Activated T-helper 1 cell treated with Interleukin-2 at 50 U/mL for 16 hours (primary cell): ENCODE results near the gene ZDHHC8.

Experiments used
- DNase-seq: peaks from one replicate; pipeline ENCODE4 v3.0.0-alpha.2; 2020; ENCODE audit warnings: low read depth

Gene ZDHHC8

GRCh38 chr22:20193761-20194494 is 62.3 kb downstream of the ZDHHC8 start:
- no peak for DNase-seq

- DNase-seq = no peak
Measured at GRCh38 chr22:20194681-20195593, 63.3 kb downstream of the ZDHHC8 start.

GRCh38 chr22:20196094-20196842 is 64.7 kb downstream of the ZDHHC8 start:
- DNase-seq = no peak
